Measurements from ENCODE around the gene FEM1A. TPM values are rescaled to one million over a fixed set of nuclear protein-coding genes. Genes with fewer than 3 reads are reported as not detected.
A peak's percentile ranks its signal among the peaks of the same experiment; 100 is the strongest.
"Not testable (repeated sequence)": the region's sequence is repeated elsewhere in the genome, so short reads cannot be mapped to it uniquely, and the experiment has no call there.

The FEM1A gene, protein sequence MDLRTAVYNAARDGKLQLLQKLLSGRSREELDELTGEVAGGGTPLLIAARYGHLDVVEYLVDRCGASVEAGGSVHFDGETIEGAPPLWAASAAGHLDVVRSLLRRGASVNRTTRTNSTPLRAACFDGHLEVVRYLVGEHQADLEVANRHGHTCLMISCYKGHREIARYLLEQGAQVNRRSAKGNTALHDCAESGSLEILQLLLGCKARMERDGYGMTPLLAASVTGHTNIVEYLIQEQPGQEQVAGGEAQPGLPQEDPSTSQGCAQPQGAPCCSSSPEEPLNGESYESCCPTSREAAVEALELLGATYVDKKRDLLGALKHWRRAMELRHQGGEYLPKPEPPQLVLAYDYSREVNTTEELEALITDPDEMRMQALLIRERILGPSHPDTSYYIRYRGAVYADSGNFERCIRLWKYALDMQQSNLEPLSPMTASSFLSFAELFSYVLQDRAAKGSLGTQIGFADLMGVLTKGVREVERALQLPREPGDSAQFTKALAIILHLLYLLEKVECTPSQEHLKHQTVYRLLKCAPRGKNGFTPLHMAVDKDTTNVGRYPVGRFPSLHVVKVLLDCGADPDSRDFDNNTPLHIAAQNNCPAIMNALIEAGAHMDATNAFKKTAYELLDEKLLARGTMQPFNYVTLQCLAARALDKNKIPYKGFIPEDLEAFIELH
- 22.8 TPM for total RNA-seq

DNA sequence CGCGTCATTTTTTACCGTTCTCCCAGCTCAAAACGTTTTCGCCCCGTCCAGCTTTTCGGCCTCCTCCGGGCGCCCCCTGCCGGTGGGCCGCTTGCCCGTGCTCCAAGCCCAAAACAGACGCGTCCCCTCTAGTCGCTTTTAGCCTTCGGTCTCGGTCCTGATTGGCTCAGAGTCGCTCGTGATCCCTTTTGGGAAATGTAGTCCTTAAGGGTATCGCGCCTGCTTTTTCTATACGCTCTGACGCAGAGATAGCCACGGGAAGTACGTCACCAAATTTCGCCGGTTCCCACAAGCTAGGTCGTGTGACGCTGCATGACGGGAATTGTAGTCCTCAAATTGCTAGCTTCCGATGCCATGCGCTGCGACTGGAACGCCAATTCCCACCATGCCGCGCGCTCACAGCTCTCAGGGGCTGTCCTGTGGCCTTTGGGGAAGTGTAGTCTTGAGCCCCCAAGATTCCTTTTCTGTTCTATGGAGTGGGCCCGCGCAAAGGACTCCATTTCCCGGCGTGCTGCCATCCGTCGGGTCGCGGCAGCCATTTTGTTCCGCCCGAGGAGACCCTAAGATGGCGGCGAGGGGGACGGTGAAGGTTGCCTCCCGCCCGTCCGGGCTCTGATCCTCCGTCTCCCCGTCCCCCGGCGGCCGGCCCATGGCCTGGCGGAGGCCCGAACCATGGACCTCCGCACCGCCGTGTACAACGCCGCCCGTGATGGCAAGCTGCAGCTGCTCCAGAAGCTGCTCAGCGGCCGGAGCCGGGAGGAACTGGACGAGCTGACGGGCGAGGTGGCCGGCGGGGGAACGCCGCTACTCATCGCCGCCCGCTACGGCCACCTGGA lies at the start of gene FEM1A:
Gene FEM1A, plus strand, starts transcription at position 552 of the 836 bp plus-strand sequence. Its CDS starts 121 bp downstream, at position 673.
- DNase-seq (ENCODE audit: low spot score in 2 of 2) (peak; percentile 98 to 99), FAIRE-seq (peak; percentile 98)

DNA sequence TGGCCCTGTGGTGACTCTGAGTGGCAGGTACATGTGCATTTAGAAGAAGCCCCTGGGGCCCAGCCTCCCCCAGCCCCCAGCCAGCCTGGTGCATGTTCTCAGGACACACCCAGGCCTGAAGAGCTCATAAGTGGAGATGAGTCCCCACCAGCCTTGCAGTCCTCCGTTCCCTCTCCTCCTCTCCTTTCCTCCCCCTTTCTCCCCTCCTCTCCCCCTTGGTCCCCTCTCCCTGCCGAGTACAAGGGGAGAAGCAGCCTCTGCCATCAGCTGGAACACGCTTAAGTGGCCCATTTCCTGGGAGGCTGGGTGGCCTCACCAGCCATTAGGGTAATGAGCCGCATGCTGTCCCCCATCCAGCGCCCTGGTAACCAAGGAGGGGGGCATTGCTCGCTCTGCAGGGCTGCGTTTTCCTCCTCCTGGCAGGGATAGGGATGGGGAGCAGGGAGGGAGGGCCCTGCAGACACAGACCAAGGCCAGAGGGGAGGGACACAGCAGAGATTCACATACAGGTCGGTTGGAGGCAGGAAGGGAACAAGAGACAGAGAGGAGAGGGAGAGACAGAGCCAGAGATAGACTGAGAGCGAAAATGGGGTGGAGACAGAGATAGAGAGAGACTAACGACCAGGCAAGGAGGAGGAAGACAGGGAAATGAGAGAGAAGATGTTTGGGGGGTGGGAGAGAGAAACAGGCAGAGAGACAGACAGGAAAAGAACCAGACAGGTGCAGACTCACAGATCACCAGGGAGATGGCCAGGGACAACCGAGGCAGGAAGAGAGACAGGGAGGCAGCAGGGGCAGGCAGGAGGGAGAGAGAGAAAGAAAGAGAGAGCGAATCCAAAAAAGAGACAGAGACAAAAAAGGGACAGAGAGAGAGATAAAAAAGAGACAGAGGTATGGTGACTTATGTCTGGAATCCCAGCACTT lies 48.5 kb upstream of the FEM1A start:
- no peak for FAIRE-seq
- no peak for DNase-seq (ENCODE audit: low spot score in 2 of 2)

DNA sequence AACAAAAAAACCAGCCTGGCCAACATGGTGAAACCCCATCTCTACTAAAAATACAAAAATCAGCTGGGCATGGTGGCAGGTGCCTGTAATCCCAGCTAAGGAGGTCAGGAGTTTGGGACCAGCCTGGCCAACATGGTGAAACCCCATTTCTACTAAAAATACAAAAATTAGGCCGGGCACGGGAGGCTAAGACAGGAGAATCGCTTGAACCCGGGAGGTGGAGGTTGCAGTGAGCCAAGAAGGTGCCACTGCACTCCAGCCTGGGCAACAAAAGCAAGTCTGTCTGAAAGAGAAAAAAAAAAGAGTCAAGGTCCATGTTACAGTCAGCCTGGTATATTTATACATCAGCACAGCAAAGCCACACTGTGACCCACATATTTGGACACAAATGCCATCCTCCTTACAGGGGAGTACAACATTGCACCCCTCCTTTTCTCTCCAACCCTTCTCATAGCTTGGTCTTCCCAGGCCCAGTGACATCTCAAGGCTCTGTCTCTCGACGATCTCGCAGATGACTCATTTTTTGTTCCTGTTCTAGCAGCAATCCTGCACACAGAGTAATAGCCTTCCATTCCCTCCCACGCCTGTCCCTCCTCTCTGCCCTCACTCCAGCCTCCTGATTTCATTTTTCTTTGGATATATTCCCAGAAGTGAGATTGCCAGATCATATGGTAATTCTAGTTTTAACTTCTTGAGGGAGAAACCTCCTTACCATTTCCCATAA lies 46.9 kb upstream of the FEM1A start:
- FAIRE-seq (no peak), DNase-seq (ENCODE audit: low spot score in 2 of 2) (no peak)

DNA sequence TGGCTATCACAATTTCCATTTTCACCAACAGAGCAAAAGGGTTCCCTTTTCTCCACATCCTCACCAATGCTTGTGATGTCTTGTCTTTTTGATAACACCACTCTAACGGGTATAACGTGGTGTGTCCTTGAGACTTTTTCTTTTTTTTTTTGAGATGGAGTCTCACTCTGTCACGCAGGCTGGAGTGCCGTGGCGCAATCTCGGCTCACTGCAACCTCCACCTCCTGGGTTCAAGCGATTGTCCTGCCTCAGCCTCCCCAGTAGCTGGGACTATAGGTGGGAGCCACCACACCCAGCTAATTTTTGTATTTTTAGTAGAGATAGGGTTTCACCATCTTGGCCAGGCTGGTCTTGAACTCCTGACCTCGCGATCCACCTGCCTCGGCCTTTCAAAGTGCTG lies 46.4 kb upstream of the FEM1A start:
- not testable (repeated sequence) for FAIRE-seq

DNA sequence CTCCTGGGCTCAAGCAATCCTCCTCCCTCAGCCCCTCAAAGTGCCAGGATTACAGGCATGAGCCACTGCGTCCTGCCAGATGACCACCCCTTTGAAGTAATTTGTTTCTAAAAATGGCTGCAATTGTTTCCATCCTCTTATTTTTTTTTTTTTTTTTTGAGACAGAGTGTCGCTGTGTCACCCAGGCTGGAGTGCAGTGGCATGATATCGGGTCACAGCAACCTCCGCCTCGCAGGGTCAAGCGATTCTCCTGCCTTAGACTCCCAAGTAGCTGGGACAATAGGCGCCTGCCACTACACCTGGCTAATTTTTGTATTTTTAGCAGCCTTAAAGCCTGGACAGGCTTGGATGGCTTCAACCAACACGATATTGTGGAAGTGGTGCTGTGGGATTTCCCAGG lies 45.5 kb upstream of the FEM1A start:
- DNase-seq (ENCODE audit: low spot score in 2 of 2) (no peak), FAIRE-seq (no peak)

More for the DNA sequence above, 46.4 kb upstream of the FEM1A start:
- not testable (repeated sequence) for DNase-seq (ENCODE audit: low spot score in 2 of 2)

DNA sequence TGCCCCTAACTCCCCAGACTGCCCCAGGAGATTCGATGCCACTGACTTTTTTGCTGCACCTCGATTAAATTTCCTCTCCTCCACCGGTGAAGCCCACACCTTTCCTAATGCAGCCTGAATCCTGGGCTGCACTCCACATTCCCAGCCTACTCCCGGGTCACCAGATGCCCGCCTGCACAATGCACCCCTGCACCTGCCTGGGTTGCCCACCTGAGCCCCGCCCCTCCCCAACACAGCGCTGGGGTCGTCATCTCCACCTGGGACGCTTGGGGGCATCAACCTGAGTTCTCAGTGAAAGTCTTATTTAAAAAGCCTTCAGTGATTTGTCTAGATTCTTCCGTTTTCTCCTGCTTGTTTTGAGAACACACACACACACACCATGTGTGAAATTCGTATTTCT lies 43.3 kb upstream of the FEM1A start:
- DNase-seq (ENCODE audit: low spot score in 2 of 2) = no peak
- FAIRE-seq = no peak

DNA sequence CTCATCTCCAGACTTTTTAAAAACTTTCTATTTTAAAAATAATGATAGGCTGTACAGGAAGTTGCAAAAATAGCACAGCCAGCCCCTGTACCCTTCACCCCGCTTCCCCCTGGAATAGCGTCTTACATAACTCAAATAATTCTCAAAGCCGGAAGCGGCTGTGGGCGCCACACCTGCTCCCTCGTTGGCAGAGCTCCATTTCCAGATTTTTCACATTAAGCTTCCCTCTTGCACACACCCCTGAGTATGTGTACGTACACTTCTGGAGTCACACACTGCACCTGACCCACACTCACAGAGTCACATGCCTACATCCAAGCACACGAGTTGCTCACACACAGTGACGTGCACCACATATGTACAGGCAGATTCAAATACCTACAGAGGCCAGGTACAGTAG lies 42.9 kb upstream of the FEM1A start:
- no peak for DNase-seq (ENCODE audit: low spot score in 2 of 2)
- FAIRE-seq = no peak

DNA sequence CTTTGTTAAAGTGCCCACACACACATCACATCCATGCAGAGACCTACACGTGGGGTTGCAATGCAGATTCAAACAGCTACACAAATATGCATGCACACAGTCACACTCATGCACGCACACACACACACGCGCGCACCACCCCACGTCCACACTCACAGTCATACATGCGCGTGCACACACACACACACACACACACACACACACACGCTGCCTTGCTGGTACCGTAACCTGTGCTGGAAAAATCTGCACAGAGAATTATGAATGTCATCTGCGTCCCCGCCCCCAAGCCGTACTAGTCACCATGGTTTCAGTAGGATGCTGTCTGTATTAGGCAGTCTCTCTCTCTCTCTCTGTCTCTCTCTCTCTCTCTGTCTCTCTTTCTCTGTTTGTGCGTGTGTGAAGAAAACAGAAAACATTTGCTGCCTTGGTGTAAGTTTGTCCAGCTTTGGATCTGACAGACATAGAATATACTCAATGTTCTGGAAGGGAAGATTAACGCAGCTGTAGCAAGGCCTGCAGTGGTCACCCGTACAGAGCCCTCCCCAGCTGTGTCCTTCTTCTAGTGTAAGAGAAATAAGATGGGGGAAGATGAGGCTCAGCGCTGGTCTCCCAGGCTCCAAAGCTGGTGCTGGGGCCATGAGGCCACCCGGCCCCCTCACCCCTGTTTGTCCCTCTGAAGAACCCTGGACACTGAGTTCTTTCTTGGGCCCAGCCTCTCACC lies 41.5 kb upstream of the FEM1A start:
- DNase-seq (ENCODE audit: low spot score in 2 of 2) = no peak
- FAIRE-seq = no peak

DNA sequence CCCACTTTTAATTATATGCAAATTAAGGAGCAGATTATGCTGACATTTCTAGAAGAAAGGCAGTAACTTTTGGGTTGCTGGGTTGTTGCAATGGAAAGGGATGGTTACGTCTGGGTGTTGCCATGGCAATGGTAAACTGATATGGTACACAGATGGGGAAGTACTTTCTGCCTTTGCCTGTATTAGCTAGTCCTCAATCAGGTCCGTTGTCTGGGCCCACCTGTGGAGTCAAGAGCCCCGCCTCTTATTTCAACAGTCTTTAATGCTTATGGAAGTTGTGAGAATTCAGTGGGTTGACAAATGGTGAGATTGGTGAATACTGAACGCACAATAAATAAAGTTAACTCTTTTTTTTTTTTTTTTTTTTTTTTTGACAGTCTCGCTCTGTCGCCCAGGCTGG lies 37.3 kb upstream of the FEM1A start:
- FAIRE-seq = no peak

DNA sequence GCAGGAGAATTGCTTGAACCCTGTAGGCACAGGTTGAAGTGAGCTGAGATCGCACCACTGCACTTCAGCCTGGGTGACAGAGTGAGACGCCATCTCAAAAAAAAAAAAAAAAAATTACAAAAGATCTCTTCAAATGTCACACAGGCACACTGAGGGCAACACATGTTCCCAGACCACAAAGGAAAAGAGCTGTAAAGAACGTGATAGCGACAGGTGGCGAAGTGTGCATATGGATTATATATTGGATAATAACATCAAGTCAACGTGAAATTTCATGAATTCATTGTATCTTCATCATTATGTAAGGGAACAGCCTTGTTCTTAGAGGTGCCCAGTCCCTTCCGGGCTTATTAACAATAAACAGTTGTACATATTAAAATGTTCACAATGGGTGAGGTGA lies 36.1 kb upstream of the FEM1A start:
- DNase-seq (ENCODE audit: low spot score in 2 of 2) (no peak), FAIRE-seq (no peak)

More for the DNA sequence above, 37.3 kb upstream of the FEM1A start:
- no peak for DNase-seq (ENCODE audit: low spot score in 2 of 2)

DNA sequence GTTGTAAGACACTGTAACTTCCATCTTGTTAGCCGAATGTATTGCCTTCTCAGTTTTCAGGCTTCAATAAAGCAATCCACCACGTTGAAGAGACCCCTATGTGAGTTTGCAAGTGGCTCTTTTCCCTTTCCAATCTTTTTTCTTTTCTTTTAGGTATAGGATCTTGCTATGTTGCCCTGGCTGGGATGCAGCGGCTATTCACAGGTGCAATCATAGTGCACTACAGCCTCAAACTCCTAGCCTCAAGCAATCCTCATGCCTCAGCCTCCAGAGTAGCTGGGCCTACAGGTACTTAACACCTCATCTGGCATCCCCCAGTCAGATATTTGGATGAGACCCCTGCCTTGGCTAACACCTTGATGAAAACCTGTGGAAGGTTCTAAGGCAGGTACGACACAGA lies 33.5 kb upstream of the FEM1A start:
- DNase-seq (ENCODE audit: low spot score in 2 of 2) = no peak
- no peak for FAIRE-seq

DNA sequence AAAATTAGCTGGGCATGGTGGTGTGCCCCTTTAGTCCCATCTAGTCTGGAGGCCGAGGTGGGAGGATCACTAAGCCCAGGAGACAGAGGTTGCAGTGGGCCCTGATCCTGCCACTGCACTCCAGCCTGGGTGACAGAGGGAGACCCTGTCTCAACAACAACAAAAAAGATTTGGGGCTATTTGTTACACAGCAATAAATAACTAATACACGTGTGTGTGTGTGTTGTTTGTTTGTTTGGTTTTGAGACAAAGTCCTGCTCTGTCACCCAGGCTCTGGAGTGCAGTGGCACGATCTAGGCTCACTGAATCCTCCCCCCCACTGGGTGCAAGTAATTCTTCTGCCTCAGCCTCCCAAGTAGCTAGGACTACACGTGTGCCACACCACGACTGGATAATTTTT lies 32.9 kb upstream of the FEM1A start:
- DNase-seq (ENCODE audit: low spot score in 2 of 2) (no peak), FAIRE-seq (no peak)

DNA sequence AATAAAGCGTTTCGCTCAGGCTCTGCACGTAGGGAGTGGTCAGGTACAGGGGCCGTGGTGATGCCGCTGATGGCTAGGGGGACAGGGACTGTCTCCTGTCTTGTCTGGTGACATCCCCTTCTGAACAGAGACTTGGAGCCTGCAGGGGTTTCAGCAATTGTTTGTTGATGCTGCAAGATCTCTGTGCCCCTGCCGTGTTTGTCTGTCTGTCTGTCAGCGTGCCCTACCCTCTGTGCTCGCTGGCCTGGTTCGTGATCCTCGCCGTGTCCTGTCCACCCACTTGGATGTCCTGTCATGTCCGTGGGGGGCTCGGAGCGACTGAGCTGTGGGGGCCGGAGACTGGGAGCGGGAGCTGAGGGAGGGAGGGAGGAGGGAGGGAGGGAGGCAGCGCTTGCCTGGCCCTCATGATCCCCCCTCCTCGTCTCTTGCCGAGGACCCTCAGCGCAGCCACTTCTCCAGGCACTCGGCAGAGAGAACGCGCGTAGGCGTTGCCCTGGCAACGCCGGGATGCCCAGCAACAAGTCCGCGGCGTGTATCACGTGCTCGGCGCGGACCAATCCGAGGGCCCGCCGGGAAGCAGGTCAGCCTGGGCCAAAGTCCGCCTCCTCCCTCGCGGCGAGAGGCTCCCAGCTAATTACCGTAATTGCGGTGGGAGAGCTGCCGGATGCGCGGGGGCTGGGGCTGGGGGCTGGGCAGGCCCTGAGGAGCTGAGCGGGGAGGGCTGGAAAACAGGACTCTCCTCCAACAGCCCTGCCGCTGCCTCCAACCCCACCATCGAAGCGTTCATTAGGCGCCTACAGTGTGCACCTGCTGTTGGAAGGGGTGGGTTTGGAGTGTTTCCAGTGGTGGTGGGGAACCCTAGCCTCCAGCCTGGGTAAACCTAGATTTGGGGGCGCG lies 31.9 kb upstream of the FEM1A start:
- DNase-seq (ENCODE audit: low spot score in 2 of 2) (peak; percentile 90 to 99), FAIRE-seq (no peak)

DNA sequence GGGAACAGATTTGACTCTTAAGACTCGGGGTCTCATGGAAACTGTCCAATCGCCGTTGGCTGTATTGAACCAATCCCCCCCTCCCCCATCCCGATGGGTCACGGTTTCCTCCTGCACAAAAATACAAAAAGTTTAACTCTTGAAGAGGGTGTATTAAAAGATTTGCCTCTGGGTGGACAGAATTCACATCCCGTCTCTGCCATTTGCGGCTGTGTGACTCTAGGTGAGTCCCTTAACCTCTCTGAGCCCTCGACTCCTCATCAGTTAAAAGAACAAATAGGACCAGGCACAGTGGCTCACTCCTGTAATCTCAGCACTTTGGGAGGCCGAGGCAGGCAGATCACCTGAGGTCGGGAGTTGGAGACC lies 31.3 kb upstream of the FEM1A start:
- FAIRE-seq (no peak), DNase-seq (ENCODE audit: low spot score in 2 of 2) (no peak)

DNA sequence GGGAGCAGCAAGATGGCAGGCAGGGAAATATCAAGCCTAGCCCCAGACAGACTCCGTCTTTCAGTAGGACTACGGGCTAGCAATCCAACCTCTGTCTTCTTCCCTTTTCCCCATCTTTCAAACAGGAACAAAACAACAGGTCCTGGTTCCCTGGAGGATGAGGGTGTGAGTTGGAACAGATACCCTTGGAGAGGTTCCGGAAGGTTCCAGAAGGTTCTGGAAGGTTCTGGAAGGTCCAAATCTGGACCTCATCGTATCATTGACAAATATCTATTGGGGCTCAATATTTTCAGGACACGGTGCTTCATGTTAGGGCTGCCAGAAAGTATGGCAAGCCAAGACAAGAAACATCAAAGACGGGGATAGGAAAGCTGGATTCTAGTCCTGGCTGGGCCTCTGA lies 28.5 kb upstream of the FEM1A start:
- DNase-seq (ENCODE audit: low spot score in 2 of 2) (no peak), FAIRE-seq (no peak)

DNA sequence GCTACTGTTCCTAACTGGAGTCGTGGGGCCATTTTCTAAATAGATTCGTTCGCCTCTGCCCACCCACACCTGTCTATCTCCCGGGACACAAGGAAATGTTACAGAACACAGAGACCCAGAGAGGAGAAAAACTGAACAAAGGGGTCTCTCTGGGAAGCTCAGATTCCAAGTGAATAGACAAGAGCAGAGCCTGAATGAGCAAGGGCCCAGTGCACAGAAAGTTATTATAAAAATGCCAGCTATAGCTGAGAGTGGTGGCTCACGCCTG lies 27.2 kb upstream of the FEM1A start:
- DNase-seq (ENCODE audit: low spot score in 2 of 2) (no peak), FAIRE-seq (no peak)

DNA sequence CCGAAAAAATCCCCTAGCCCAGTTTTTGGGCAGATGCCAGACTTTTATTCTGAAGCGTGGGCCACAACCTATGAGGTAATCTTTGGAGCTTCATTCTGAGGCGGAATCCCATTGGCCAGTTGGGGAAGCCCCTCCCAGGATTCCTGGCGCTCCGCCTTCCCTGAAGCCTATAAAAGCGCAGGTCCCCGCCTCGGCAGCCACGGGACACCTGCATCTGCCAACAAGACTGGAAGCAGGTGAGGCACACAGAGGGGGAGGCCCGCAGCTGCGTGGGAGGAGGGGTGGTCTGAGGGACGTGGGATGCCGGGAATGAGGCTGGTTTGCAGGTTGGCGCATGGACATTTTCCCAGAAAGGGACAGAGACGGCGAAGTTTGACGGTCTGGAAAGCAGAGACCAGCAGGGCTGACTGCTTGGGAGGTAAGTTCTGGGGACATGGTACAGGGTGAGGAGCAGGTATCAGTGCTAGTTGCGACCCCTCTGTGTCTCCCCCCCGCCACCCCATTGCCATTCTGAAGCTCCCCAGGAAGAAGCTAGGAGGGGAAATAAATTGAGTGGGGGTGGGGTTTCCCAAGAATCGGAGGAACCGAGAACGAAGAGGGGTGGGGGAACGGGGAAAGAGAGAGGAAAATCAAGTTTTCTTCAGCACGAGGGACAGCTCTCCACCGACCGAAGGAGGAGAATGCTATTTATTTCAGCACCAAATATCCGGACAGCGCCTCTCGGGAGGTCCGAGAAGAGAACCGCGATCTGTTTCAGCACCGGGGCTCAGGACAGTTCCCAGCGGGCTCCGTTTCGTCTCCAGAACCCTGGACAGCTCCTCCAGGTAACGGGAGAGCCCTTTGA lies 22.4 kb upstream of the FEM1A start:
- peak; percentile 64 to 77 for DNase-seq (ENCODE audit: low spot score in 2 of 2)
- FAIRE-seq = no peak

Measured in frontal cortex (tissue), 4 donors.